HepG2 (cell line): ENCODE measurements around the gene RGS6. TPM values are rescaled to one million over a fixed set of nuclear protein-coding genes. Genes with fewer than 3 reads are reported as not detected.
A peak's percentile ranks its signal among the peaks of the same experiment; 100 is the strongest.

ENCODE experiments used
- ATAC-seq: fragments of 200-7000 bp; cut with Tn5 transposase; 3 replicates; pipeline ENCODE4 v1.9.1; 2020; ENCODE audit warnings: mild to moderate bottlenecking, moderate library complexity
- BruUV-seq: library from RNA; stranded (reverse); fragments of 400-500 nt; replicated peaks from 2 replicates; lab custom pipeline; 2021; lab: Mats Ljungman, UMichigan
- CTCF ChIA-PET: fragments of 300-600 bp; formaldehyde crosslinking; extraction: SDS; loops from one replicate; lab custom pipeline; 2021; ENCODE audit warnings: low total read pairs, inconsistent platforms, low intra/inter-chr PET ratio; lab: Yijun Ruan, JAX
- POLR2A ChIA-PET: fragments of 350-600 bp; sonication (Branson Sonifier 250); formaldehyde crosslinking; loops from one replicate; lab custom pipeline; 2020; ENCODE audit warnings: antibody characterized with exemption, inconsistent platforms; lab: Yijun Ruan, JAX
- DNase-seq: peaks from one replicate; pipeline ENCODE4 v3.0.0-alpha.2; 2015; ENCODE audit warnings: low spot score
- FAIRE-seq: peaks from 3 replicates; lab custom pipeline; 2011; peaks lifted over from hg19 to GRCh38; lab: Jason Lieb, UNC
- H2AFZ ChIP-seq: one replicate; pipeline ENCODE4 v1.6.1; 2011; ENCODE audit warnings: low read length, inconsistent platforms
- H3K27ac ChIP-seq: fragments of 300-600 bp; 3 replicates; pipeline ENCODE4 v1.8.0; 2011; ENCODE audit warnings: mixed run types, mild to moderate bottlenecking, mixed read lengths, low read length, inconsistent platforms; ENCODE audit not compliant: insufficient read depth; ENCODE audit errors: extremely low read length
- H3K27me3 ChIP-seq, 2 experiments: fragments of 200-600 bp in 1 of 2; 2 replicates in 1 of 2; 3 replicates in 1 of 2; pipeline versions ENCODE4 v1.6.0 to v1.8.0; 2011; ENCODE audit warnings: low read length in 2 of 2, mild to moderate bottlenecking in 2 of 2, moderate library complexity in 2 of 2, inconsistent platforms in 1 of 2; ENCODE audit not compliant: insufficient read depth in 2 of 2, control insufficient read depth in 1 of 2
- H3K36me3 ChIP-seq, 2 experiments: fragments of 200-600 bp in 1 of 2; replicated peaks in 1 of 2; 2 replicates in 1 of 2; 3 replicates in 1 of 2; pipeline versions ENCODE4 v1.5.1 to v1.8.0; 2011; ENCODE audit warnings: low read length in 2 of 2, inconsistent platforms in 1 of 2; ENCODE audit not compliant: insufficient read depth in 2 of 2, control insufficient read depth in 1 of 2
- H3K4me1 ChIP-seq: 2 replicates; pipeline ENCODE4 v1.5.1; 2012; ENCODE audit warnings: low read length, inconsistent platforms; ENCODE audit not compliant: insufficient read depth
- H3K4me2 ChIP-seq: 2 replicates; pipeline ENCODE4 v1.6.0; 2011; ENCODE audit warnings: low read depth, low read length, inconsistent platforms
- H3K4me3 ChIP-seq, 3 experiments: fragments of 200-600 bp in 1 of 3; sonication (generic), shearing (Covaris generic) in 1 of 3; replicated peaks in 1 of 3; 2 replicates each; pipeline ENCODE4 v1.5.1; 2011 to 2016; ENCODE audit warnings: low read length in 3 of 3, inconsistent platforms in 2 of 3, low read depth in 2 of 3, mild to moderate bottlenecking in 2 of 3, control low read depth in 1 of 3, mixed read lengths in 1 of 3; ENCODE audit not compliant: insufficient read depth in 1 of 3
- H3K79me2 ChIP-seq: one replicate; pipeline ENCODE4 v1.6.1; 2011; ENCODE audit warnings: low read length, inconsistent platforms; ENCODE audit not compliant: insufficient read depth
- H3K9ac ChIP-seq: 2 replicates; pipeline ENCODE4 v1.6.0; 2011; ENCODE audit warnings: mild to moderate bottlenecking, low read depth, low read length, inconsistent platforms; ENCODE audit not compliant: insufficient read depth
- H3K9me3 ChIP-seq: 2 replicates; pipeline ENCODE4 v1.5.1; 2012; ENCODE audit warnings: mild to moderate bottlenecking, low read length
- H4K20me1 ChIP-seq: 2 replicates; pipeline ENCODE4 v1.6.0; 2011; ENCODE audit warnings: inconsistent platforms, mild to moderate bottlenecking, low read length, moderate library complexity; ENCODE audit not compliant: insufficient read depth
- FOSL2 ChIP-seq: sonication (generic); formaldehyde crosslinking; IDR thresholded peaks from 2 replicates; pipeline ENCODE4 v1.4.0; 2020; ENCODE audit warnings: missing genetic modification reagents
- FOXA1 ChIP-seq, 2 experiments: fragments of 450-650 bp in 1 of 2; sonication (generic) in 1 of 2; formaldehyde crosslinking in 1 of 2; IDR thresholded peaks; 2 replicates each; pipeline versions ENCODE4 v1.4.0 to v1.6.1; 2016 to 2020; ENCODE audit warnings: missing genetic modification reagents in 1 of 2
- ISL2 ChIP-seq: sonication (generic); formaldehyde crosslinking; IDR thresholded peaks from 2 replicates; pipeline ENCODE4 v1.5.0; 2020; ENCODE audit warnings: missing genetic modification reagents
- KDM1A ChIP-seq: IDR thresholded peaks from 2 replicates; pipeline ENCODE4 v1.6.1; 2016; ENCODE audit warnings: missing compliant biosample characterization
- MAFF ChIP-seq: IDR thresholded peaks from 2 replicates; pipeline ENCODE4 v1.6.1; 2011; ENCODE audit warnings: low read depth, low read length, improper control_type of control experiment
- MAFK ChIP-seq, 2 experiments: IDR thresholded peaks in 1 of 2; conservative IDR thresholded peaks in 1 of 2; 2 replicates each; pipeline ENCODE4 v1.6.1; 2011; ENCODE audit warnings: improper control_type of control experiment in 2 of 2, low read length in 2 of 2
- PAXIP1 ChIP-seq: sonication (generic); formaldehyde crosslinking; conservative IDR thresholded peaks from 2 replicates; pipeline ENCODE4 v1.4.0; 2020; ENCODE audit warnings: mild to moderate bottlenecking, missing genetic modification reagents, moderate library complexity
- POGK ChIP-seq: sonication (generic); formaldehyde crosslinking; conservative IDR thresholded peaks from 2 replicates; pipeline ENCODE4 v1.8.0; 2022; ENCODE audit warnings: mild to moderate bottlenecking, moderate library complexity, missing genetic modification reagents
- POGZ ChIP-seq: sonication (generic); formaldehyde crosslinking; IDR thresholded peaks from 2 replicates; pipeline ENCODE4 v1.4.0; 2020; ENCODE audit warnings: mild to moderate bottlenecking, missing genetic modification reagents
- SMARCC2 ChIP-seq: fragments of 450-650 bp; IDR thresholded peaks from 2 replicates; pipeline ENCODE4 v1.6.1; 2017; ENCODE audit warnings: antibody characterized with exemption, mild to moderate bottlenecking
- TCF7L2 ChIP-seq: IDR thresholded peaks from 2 replicates; pipeline ENCODE4 v1.6.1; 2011; ENCODE audit warnings: mild to moderate bottlenecking, low read depth, low read length, moderate library complexity
- ZNF329 ChIP-seq: sonication (generic); formaldehyde crosslinking; IDR thresholded peaks from 2 replicates; pipeline ENCODE4 v1.9.0; 2021; ENCODE audit warnings: low read depth, mild to moderate bottlenecking, missing genetic modification reagents
- ZNF446 ChIP-seq: sonication (generic); formaldehyde crosslinking; IDR thresholded peaks from 2 replicates; pipeline ENCODE4 v1.5.0; 2020; ENCODE audit warnings: mild to moderate bottlenecking, missing genetic modification reagents
- ZNF512 ChIP-seq: sonication (generic); formaldehyde crosslinking; IDR thresholded peaks from 2 replicates; pipeline ENCODE4 v1.4.0; 2020; ENCODE audit warnings: mild to moderate bottlenecking, missing genetic modification reagents
- ZNF546 ChIP-seq: sonication (generic); formaldehyde crosslinking; conservative IDR thresholded peaks from 2 replicates; pipeline ENCODE4 v1.8.1; 2023; ENCODE audit warnings: mild to moderate bottlenecking, missing genetic modification reagents
- WGBS: methylation state at CpG from one replicate; pipeline ENCODE4 v1.1.6; 2017; ENCODE audit warnings: low lambda C conversion rate; 5-methylcytosine and 5-hydroxymethylcytosine counted together
- in situ Hi-C: cut with HindIII; loops from 2 replicates; pipeline ENCODE4 v1.10.0; 2017; ENCODE audit warnings: low pct_unique_long_range_greater_than_20kb; ENCODE audit not compliant: extremely low pct_ligation_motif_present
- intact Hi-C: fragments of 100-400 bp; cut with micrococcal nuclease; formaldehyde crosslinking; loops from one replicate; pipeline ENCODE4 v1.10.0; 2022; ENCODE audit not compliant: unreplicated experiment
- polyA plus RNA-seq, 8 experiments: library from polyadenylated mRNA; depleted of rRNA in 3 of 8; stranded (reverse) in 7 of 8; unstranded in 1 of 8; fragments of >200 nt; fragmentation: Illumina TruSeq in 4 of 8; extraction: Trizol in 4 of 8; gene quantifications; 2 replicates each; pipeline versions ENCODE4 v1.2.1 to v1.2.3, GENCODE V29; 2011 to 2016; ENCODE audit warnings: low read depth in 4 of 8, missing spikeins in 1 of 8, mixed read lengths in 1 of 8; ENCODE audit not compliant: insufficient read depth in 1 of 8
- total RNA-seq, 5 experiments: library from RNA; depleted of rRNA; stranded (reverse); fragments of >200 nt; fragmentation: Illumina TruSeq; extraction: Trizol; gene quantifications; 2 replicates each; pipeline ENCODE4 v1.2.3, GENCODE V29; 2016; ENCODE audit warnings: low read depth in 1 of 5
- TF ChIP-seq, protein P1 (sequence below): sonication (generic); formaldehyde crosslinking; IDR thresholded peaks from 2 replicates; pipeline ENCODE4 v1.8.0; 2022; ENCODE audit warnings: mild to moderate bottlenecking, missing genetic modification reagents, moderate library complexity
- TF ChIP-seq, protein P2 (sequence below): sonication (generic); formaldehyde crosslinking; IDR thresholded peaks from 2 replicates; pipeline ENCODE4 v1.8.0; 2022; ENCODE audit warnings: low read depth, missing genetic modification reagents

RGS6 gene
- total and polyA plus RNA-seq, 2 of the 13 experiments (the other 11 are each of a cell fraction or from before 2014, with no cell fraction given) = not detected

DNA sequence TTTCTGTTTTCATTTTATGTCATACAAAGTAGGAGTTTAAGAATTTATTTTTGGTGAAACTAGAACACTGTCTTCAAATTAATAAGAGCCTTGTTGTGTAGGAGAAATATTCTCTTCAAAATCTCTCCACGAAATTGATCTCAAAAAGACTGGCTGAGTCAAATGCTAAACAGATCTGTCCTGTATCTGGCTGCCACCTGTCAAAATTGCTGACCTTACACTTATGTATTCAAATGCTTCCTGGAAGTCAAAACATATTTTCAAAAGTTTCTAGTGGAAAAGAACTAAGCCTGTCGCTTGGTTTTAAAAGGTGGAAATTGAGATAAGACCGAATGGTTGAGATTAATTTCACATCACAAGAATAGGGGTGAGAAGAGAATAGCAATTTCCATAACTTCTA, 121.4 kb downstream of the RGS6 start:
- H3K36me3 ChIP-seq = no peaks in the 10 kb centered on the region
- H2AFZ ChIP-seq = no peak overlapping the region
- no peaks in the 10 kb centered on the region for H4K20me1 ChIP-seq
- ChIA-PET CTCF (no interaction called here), POLR2A (no interaction called here)
- no peak overlapping the region for H3K27ac ChIP-seq
- no peaks in the 10 kb centered on the region for H3K9me3 ChIP-seq
- no TSS peak for BruUV-seq
- DNase-seq (no peak), FAIRE-seq (no peak), ATAC-seq (no peak)
- H3K4me2 ChIP-seq = no peak overlapping the region
- intact Hi-C loops (no loop called here), in situ Hi-C loops (no loop called here)
- H3K79me2 ChIP-seq = no peaks in the 10 kb centered on the region
- no peak overlapping the region for H3K4me3 ChIP-seq
- H3K27me3 ChIP-seq = no peaks in the 10 kb centered on the region
- WGBS = under 1% methylated on average over 3 of the region's 3 CpGs
- H3K9ac ChIP-seq = no peak overlapping the region
- TF ChIP-seq POGZ (CRISPR knock-in tag) = no peak
- TF ChIP-seq FOXA1 (IDR thresholded peaks at IDR 0.05) = no peak
- no peak for TF ChIP-seq FOXA1 (CRISPR knock-in tag; IDR thresholded peaks at IDR 0.05)
- peak; percentile 76 to 87 for TF ChIP-seq MAFK (conservative IDR thresholded peaks at IDR 0.05 in 1 of 2, IDR thresholded peaks at IDR 0.05 in 1 of 2; ENCODE audit: low read length in 2 of 2)
- no peak for TF ChIP-seq ZNF329 (CRISPR knock-in tag)
- no peak for TF ChIP-seq ZNF512 (CRISPR knock-in tag)
- TF ChIP-seq POGK (CRISPR knock-in tag) = no peak
- TF ChIP-seq, protein P1, sequence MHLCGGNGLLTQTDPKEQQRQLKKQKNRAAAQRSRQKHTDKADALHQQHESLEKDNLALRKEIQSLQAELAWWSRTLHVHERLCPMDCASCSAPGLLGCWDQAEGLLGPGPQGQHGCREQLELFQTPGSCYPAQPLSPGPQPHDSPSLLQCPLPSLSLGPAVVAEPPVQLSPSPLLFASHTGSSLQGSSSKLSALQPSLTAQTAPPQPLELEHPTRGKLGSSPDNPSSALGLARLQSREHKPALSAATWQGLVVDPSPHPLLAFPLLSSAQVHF (CRISPR knock-in tag) = no peak
- TF ChIP-seq ZNF546 (CRISPR knock-in tag) = no peak
- TF ChIP-seq MAFF = peak; percentile 78
- no peak for TF ChIP-seq ISL2 (CRISPR knock-in tag)
- no peak for TF ChIP-seq FOSL2 (CRISPR knock-in tag)
- TF ChIP-seq SMARCC2 = no peak
- no peak for TF ChIP-seq KDM1A (CRISPR knock-in tag)
- TF ChIP-seq, protein P2, sequence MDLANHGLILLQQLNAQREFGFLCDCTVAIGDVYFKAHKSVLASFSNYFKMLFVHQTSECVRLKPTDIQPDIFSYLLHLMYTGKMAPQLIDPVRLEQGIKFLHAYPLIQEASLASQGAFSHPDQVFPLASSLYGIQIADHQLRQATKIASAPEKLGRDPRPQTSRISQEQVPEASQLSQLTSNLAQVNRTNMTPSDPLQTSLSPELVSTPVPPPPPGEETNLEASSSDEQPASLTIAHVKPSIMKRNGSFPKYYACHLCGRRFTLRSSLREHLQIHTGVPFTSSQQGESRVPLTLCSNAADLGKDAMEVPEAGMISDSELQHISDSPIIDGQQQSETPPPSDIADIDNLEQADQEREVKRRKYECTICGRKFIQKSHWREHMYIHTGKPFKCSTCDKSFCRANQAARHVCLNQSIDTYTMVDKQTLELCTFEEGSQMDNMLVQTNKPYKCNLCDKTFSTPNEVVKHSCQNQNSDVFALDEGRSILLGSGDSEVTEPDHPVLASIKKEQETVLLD = no peak
- no peak for TF ChIP-seq ZNF446
- no peak for TF ChIP-seq TCF7L2
- no peak for TF ChIP-seq PAXIP1
- no peaks in the 10 kb centered on the region for H3K4me1 ChIP-seq
